IMR-90 (cell line): ENCODE results near the gene CCSER2. TPM values are rescaled to one million over a fixed set of nuclear protein-coding genes. Genes with fewer than 3 reads are reported as not detected.

Source experiments
- ATAC-seq: fragments of 200-7000 bp; cut with Tn5 transposase; 2 replicates; pipeline ENCODE4 v1.9.1; 2020; ENCODE audit warnings: low read depth, mild to moderate bottlenecking, moderate library complexity
- BruUV-seq: library from RNA; stranded (reverse); fragments of 400-500 nt; replicated peaks from 2 replicates; lab custom pipeline; 2021; lab: Mats Ljungman, UMichigan
- CTCF ChIA-PET: fragments of 300-600 bp; formaldehyde crosslinking; extraction: SDS; loops from one replicate; lab custom pipeline; 2021; ENCODE audit warnings: antibody characterized with exemption; lab: Yijun Ruan, JAX
- POLR2A ChIA-PET: fragments of 300-600 bp; sonication (Branson Sonifier 250); formaldehyde crosslinking; loops from one replicate; lab custom pipeline; 2022; ENCODE audit warnings: antibody characterized with exemption; ENCODE audit not compliant: unreplicated experiment; lab: Charles Lee
- DNase-seq: peaks from one replicate; pipeline ENCODE4 v3.0.0; 2013
- H2AFZ ChIP-seq: replicated peaks from 2 replicates; pipeline ENCODE3; 2013; ENCODE audit warnings: low read length, mild to moderate bottlenecking; ENCODE audit not compliant: poor library complexity
- H2AK5ac ChIP-seq: 2 replicates; pipeline ENCODE4 v1.6.1; 2013; ENCODE audit warnings: low read depth, low read length, inconsistent platforms
- H2AK9ac ChIP-seq: replicated peaks from 2 replicates; pipeline ENCODE3; 2013; ENCODE audit warnings: mild to moderate bottlenecking, low read depth, low read length, moderate library complexity; ENCODE audit not compliant: poor library complexity
- H2BK120ac ChIP-seq: 2 replicates; pipeline ENCODE4 v1.6.1; 2013; ENCODE audit warnings: low read depth, low read length, inconsistent platforms
- H2BK15ac ChIP-seq: 3 replicates; pipeline ENCODE4 v1.6.1; 2013; ENCODE audit warnings: low read depth, low read length, inconsistent platforms
- H2BK20ac ChIP-seq: 2 replicates; pipeline ENCODE4 v1.6.1; 2013; ENCODE audit warnings: low read depth, mild to moderate bottlenecking, inconsistent platforms, low read length, moderate library complexity
- H2BK5ac ChIP-seq: 2 replicates; pipeline ENCODE4 v1.6.1; 2013; ENCODE audit warnings: mild to moderate bottlenecking, low read depth, low read length, inconsistent platforms; ENCODE audit not compliant: poor library complexity, severe bottlenecking
- H3K14ac ChIP-seq: replicated peaks from 2 replicates; pipeline ENCODE4 v1.6.1; 2013; ENCODE audit warnings: low read depth, low read length, inconsistent platforms
- H3K18ac ChIP-seq: 2 replicates; pipeline ENCODE4 v1.6.1; 2013; ENCODE audit warnings: low read depth, low read length, control low read depth
- H3K23ac ChIP-seq: 2 replicates; pipeline ENCODE4 v1.6.1; 2013; ENCODE audit warnings: low read depth, low read length, inconsistent platforms
- H3K27ac ChIP-seq: 2 replicates; pipeline ENCODE4 v1.5.1; 2013; ENCODE audit warnings: mild to moderate bottlenecking, control low read depth, low read length; ENCODE audit not compliant: insufficient read depth
- H3K27me3 ChIP-seq: 2 replicates; pipeline ENCODE4 v1.6.1; 2013; ENCODE audit warnings: low read length; ENCODE audit not compliant: control insufficient read depth, insufficient read depth
- H3K36me3 ChIP-seq: 2 replicates; pipeline ENCODE4 v1.6.1; 2013; ENCODE audit warnings: low read length, mixed read lengths; ENCODE audit not compliant: control insufficient read depth, insufficient read depth
- H3K4ac ChIP-seq: 2 replicates; pipeline ENCODE4 v1.6.1; 2013; ENCODE audit warnings: low read depth, low read length, inconsistent platforms
- H3K4me1 ChIP-seq: 2 replicates; pipeline ENCODE4 v1.6.1; 2013; ENCODE audit warnings: low read length, mixed read lengths; ENCODE audit not compliant: control insufficient read depth, insufficient read depth
- H3K4me2 ChIP-seq: 2 replicates; pipeline ENCODE4 v1.6.1; 2013; ENCODE audit warnings: low read depth, mild to moderate bottlenecking, control low read depth, low read length, moderate library complexity
- H3K4me3 ChIP-seq: 2 replicates; pipeline ENCODE4 v1.5.1; 2013; ENCODE audit warnings: low read depth, mild to moderate bottlenecking, control low read depth, low read length, moderate library complexity; ENCODE audit not compliant: insufficient read depth
- H3K56ac ChIP-seq: 2 replicates; pipeline ENCODE4 v1.6.1; 2013; ENCODE audit warnings: low read length, inconsistent platforms; ENCODE audit not compliant: insufficient read depth; ENCODE audit errors: extremely low read depth
- H3K79me1 ChIP-seq, 2 experiments: 2 replicates each; pipeline ENCODE4 v1.6.1; 2013; ENCODE audit warnings: low read length in 2 of 2, inconsistent platforms in 1 of 2, low read depth in 1 of 2
- H3K9ac ChIP-seq: 2 replicates; pipeline ENCODE4 v1.6.1; 2013; ENCODE audit warnings: low read depth, low read length, control low read depth
- H3K9me1 ChIP-seq: 2 replicates; pipeline ENCODE4 v1.6.1; 2013; ENCODE audit warnings: low read length, inconsistent platforms; ENCODE audit not compliant: insufficient read depth
- H3K9me3 ChIP-seq: 2 replicates; pipeline ENCODE4 v1.6.1; 2013; ENCODE audit warnings: low read length; ENCODE audit not compliant: control insufficient read depth, insufficient read depth
- H4K20me1 ChIP-seq: 2 replicates; pipeline ENCODE4 v1.6.1; 2013; ENCODE audit warnings: low read length, inconsistent platforms; ENCODE audit not compliant: insufficient read depth
- H4K5ac ChIP-seq: 2 replicates; pipeline ENCODE4 v1.6.1; 2013; ENCODE audit warnings: mild to moderate bottlenecking, low read depth, low read length, control low read depth
- H4K8ac ChIP-seq, 2 experiments: 2 replicates each; pipeline ENCODE4 v1.6.1; 2013; ENCODE audit warnings: low read depth in 2 of 2, low read length in 2 of 2, control low read depth in 1 of 2, inconsistent platforms in 1 of 2
- H4K91ac ChIP-seq: 2 replicates; pipeline ENCODE4 v1.6.1; 2013; ENCODE audit warnings: low read depth, low read length, inconsistent platforms; ENCODE audit not compliant: insufficient read depth
- BHLHE40 ChIP-seq: fragments of 150-350 bp; IDR thresholded peaks from 2 replicates; pipeline ENCODE4 v1.6.1; 2016; ENCODE audit warnings: mild to moderate bottlenecking, low read depth, low read length
- CEBPB ChIP-seq: IDR thresholded peaks from 2 replicates; pipeline ENCODE4 v1.6.1; 2012; ENCODE audit warnings: low read depth, low read length, improper control_type of control experiment
- CHD1 ChIP-seq: IDR thresholded peaks from 2 replicates; pipeline ENCODE4 v1.6.1; 2012; ENCODE audit warnings: low read depth, low read length, improper control_type of control experiment
- ELK1 ChIP-seq: fragments of 150-350 bp; IDR thresholded peaks from 2 replicates; pipeline ENCODE4 v1.6.1; 2016; ENCODE audit warnings: low read depth, mild to moderate bottlenecking, low read length, moderate library complexity, borderline replicate concordance
- MAZ ChIP-seq: IDR thresholded peaks from 2 replicates; pipeline ENCODE4 v1.6.1; 2012; ENCODE audit warnings: low read depth, mild to moderate bottlenecking, low read length, improper control_type of control experiment, moderate library complexity, borderline replicate concordance
- NFE2L2 ChIP-seq: fragments of 150-350 bp; IDR thresholded peaks from 2 replicates; pipeline ENCODE4 v1.6.1; 2016; ENCODE audit warnings: low read depth, mild to moderate bottlenecking, low read length
- POLR2A ChIP-seq: IDR thresholded peaks from 2 replicates; pipeline ENCODE4 v1.6.1; 2012; ENCODE audit warnings: mild to moderate bottlenecking, low read depth, low read length
- RAD21 ChIP-seq: IDR thresholded peaks from 2 replicates; pipeline ENCODE4 v1.6.1; 2012; ENCODE audit warnings: low read length, improper control_type of control experiment
- RCOR1 ChIP-seq: IDR thresholded peaks from 2 replicates; pipeline ENCODE4 v1.6.1; 2012; ENCODE audit warnings: mild to moderate bottlenecking, low read length, improper control_type of control experiment; ENCODE audit not compliant: insufficient replicate concordance
- RFX5 ChIP-seq: IDR thresholded peaks from 2 replicates; pipeline ENCODE4 v1.8.0; 2012; ENCODE audit warnings: low read depth, mild to moderate bottlenecking, low read length, moderate library complexity
- WGBS, 2 experiments: methylation state at CpG; one replicate each; pipeline versions ENCODE4 v1.1.5 to v1.1.7; 2013; ENCODE audit warnings: missing lambda C conversion rate in 2 of 2; ENCODE audit not compliant: insufficient read length in 1 of 2; ENCODE audit errors: extremely low coverage in 2 of 2; 5-methylcytosine and 5-hydroxymethylcytosine counted together
- dilution Hi-C: fragments of 300-500 bp; cut with HindIII; formaldehyde crosslinking; loops from one replicate; pipeline ENCODE4 v1.14.3; 2018; ENCODE audit warnings: low sequenced_read_pairs; ENCODE audit not compliant: unreplicated experiment
- in situ Hi-C: fragments of 300-500 bp; cut with MboI; formaldehyde crosslinking; loops from 3 replicates; pipeline ENCODE4 v1.14.3; 2019; ENCODE audit warnings: low sequenced_read_pairs, inconsistent platforms, mixed read lengths
- intact Hi-C: fragments of 100-400 bp; cut with micrococcal nuclease; formaldehyde crosslinking; loops from 2 replicates; pipeline ENCODE4 v1.10.0; 2022
- polyA plus RNA-seq, 3 experiments: library from polyadenylated mRNA; depleted of rRNA; stranded (reverse); fragments of >200 nt; gene quantifications; 2 replicates each; pipeline ENCODE4 v1.2.3, GENCODE V29; 2012; ENCODE audit warnings: low replicate concordance in 1 of 3
- total RNA-seq: library from RNA; depleted of rRNA; stranded (reverse); fragments of >200 nt; gene quantifications from 2 replicates; pipeline ENCODE4 v1.2.3, GENCODE V29; 2012

The CCSER2 gene
- total and polyA plus RNA-seq, 2 of the 4 experiments (the other 2 are of a cell fraction), result 20.4 to 31.7 TPM

GRCh38 chr10:84293171-84293570 is 35.2 kb upstream of the CCSER2 start:
- H3K56ac ChIP-seq, result no peak overlapping the region
- H3K9me3 ChIP-seq, result no peaks in the 10 kb centered on the region
- no TSS peak for BruUV-seq
- no peak overlapping the region for H3K4me2 ChIP-seq
- peaks cover 13% of the 10 kb centered on the region for H3K4me1 ChIP-seq
- WGBS, 2 experiments, result no CpG with 5 or more reads among the region's 1 CpG
- H4K5ac ChIP-seq, result no peak overlapping the region
- H4K8ac ChIP-seq, result no peak overlapping the region
- no peak overlapping the region for H2AK9ac ChIP-seq
- no peaks in the 10 kb centered on the region for H3K36me3 ChIP-seq
- no peak overlapping the region for H2BK20ac ChIP-seq
- H3K27me3 ChIP-seq, result peaks cover 7% of the 10 kb centered on the region
- no peak overlapping the region for H4K91ac ChIP-seq
- DNase-seq (no peak), ATAC-seq (no peak)
- no peak overlapping the region for H2BK5ac ChIP-seq
- H3K79me1 ChIP-seq, result 0 out of 4 replicates have a peak, but pooled peaks cover 0 to 4% of the 10 kb centered on the region in 2 experiments
- no peak overlapping the region for H2AFZ ChIP-seq
- in situ Hi-C loops (no loop called here), dilution Hi-C loops (no loop called here), intact Hi-C loops (no loop called here)
- no peak overlapping the region for H3K14ac ChIP-seq
- no peak overlapping the region for H3K9ac ChIP-seq
- no peaks in the 10 kb centered on the region for H4K20me1 ChIP-seq
- no peak overlapping the region for H2AK5ac ChIP-seq
- H3K4me3 ChIP-seq, result no peak overlapping the region
- ChIA-PET POLR2A (no interaction called here), CTCF (no interaction called here)
- H3K18ac ChIP-seq, result no peak overlapping the region
- H2BK120ac ChIP-seq, result no peak overlapping the region
- no peak overlapping the region for H3K27ac ChIP-seq
- H3K23ac ChIP-seq, result no peak overlapping the region
- H2BK15ac ChIP-seq, result no peak overlapping the region
- peaks cover 15% of the 10 kb centered on the region for H3K9me1 ChIP-seq
- no peak for TF ChIP-seq MAZ
- TF ChIP-seq RAD21, result no peak
- no peak for TF ChIP-seq CEBPB
- TF ChIP-seq RCOR1, result no peak
- no peak for TF ChIP-seq CHD1
- TF ChIP-seq RFX5, result no peak
- TF ChIP-seq BHLHE40, result no peak
- TF ChIP-seq ELK1, result no peak
- no peak for TF ChIP-seq POLR2A
- TF ChIP-seq NFE2L2, result no peak
- H3K4ac ChIP-seq, result no peak overlapping the region
